GM18873 (cell line): ENCODE measurements around the gene GUSB.
A peak's percentile ranks its signal among the peaks of the same experiment; 100 is the strongest.
"Not testable (repeated sequence)": the region's sequence is repeated elsewhere in the genome, so short reads cannot be mapped to it uniquely, and the experiment has no call there.

Source experiments
- ATAC-seq: cut with Tn5 transposase; IDR thresholded peaks from one replicate; pipeline ENCODE4 v1.9.1; 2021; ENCODE audit warnings: mild to moderate bottlenecking, moderate library complexity, moderate number of reproducible peaks; ENCODE audit not compliant: unreplicated experiment, low FRiP score

The GUSB gene

DNA sequence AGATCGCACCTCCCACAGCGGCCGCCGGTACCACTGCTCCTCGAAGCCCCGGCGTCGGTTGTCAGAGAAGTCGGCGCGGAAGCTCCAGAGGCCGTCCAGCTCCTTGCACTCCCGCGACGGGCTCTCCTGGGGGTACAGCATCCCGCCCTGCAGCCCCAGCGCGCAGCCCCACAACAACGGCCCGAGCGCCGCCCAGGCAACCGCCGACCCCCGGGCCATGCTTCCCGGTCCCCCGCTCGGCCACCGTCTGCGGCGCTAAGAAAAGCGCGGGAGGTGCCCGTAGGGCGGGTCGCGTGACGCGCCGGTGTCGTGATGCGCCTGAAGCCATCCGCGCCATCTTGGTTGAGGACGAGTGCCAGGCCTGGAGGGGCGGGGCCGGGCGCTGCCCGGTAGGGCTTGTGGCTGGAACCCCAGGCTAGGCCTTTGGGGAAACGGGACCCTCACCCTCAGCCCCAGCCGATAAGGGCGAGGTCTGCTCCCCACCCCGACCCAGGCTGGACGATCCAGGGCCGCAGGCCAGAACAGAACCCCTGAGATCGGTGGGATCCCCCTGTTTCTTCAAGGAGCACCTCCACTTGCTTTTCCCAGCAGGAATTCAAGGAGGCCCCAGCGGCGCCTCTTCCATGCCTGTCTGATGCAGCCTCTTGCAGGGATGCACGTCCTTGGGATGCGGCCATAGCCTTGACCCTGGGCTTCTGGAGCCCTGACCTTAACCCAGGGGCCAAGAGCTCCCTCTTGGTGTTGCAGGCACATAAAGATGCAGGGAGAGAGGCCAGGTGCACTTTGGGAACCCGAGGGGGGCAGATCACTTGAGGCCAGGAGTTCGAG is at the start of gene GUSB:
Gene GUSB, minus strand, starts transcription at position 249 of the 828 bp plus-strand sequence. Its CDS starts 30 bp downstream, at position 219.
- ATAC-seq = peak; percentile 69

DNA sequence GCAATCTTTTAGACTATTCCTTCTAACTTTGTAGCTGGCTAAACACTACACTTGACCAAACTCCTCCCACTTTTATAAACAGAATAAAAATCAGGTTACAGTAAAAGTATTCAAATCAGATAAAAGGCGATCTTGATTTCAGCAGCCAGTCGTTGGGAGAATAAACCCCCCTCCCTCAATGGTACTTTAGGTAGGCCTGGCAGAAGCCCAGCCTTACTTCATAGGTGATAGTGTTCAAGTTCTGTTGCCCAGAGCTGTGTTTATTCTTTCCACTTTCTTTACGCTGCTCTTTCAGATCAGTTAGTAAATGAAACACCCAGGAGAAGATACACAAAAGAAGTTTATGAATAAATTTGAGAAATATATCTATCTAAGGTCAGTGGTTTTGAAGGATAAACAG is 46.3 kb upstream of the GUSB start:
- ATAC-seq = not testable (repeated sequence)

DNA sequence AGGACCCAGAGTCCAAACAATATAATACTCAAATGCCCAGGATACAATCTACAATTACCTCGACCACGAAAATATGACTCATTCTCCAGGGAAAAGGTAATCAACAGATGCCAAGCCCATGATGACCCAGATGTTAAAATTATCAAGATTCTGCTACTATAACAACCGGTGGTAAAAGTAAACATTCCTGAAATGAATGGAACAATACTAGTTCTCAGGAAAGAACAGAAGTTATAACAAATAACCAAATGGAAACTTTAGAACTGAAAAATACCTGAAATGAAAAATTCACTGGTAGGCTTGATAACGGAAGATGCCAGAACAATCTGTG is 34.1 kb upstream of the GUSB start:
- ATAC-seq = no peak

DNA sequence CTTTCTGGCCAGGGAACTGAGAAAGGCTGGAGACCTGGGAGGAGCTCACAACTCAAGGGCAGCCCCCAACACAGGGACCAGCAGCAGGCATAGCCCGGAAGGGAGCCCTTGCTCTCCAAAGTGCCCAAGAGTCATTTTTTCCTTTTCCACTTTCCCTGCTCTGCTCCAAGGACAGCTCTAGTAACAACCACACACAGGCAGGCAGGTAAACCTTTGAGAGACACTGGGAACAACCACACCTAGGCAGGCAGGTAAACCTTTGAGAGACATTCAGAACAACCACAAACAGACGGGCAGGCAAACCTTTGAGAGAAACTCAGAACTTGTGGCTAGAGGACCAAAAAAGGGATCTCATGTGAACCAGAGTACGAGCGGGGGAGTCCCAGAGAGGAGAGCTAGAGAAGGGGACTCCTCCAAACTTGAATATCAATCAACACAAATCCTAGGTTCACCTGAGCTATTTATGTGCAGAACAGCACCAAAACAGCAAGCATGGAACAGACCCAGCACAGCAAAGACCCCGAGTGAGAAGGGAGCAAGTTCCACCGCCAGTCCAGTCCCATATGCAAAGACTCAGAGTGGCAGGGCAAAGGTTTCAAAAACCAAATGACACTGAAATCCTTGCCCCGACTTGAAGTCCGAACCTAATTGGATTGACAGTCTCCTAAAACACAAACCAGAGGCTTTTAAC is 33.6 kb upstream of the GUSB start:
- no peak for ATAC-seq

DNA sequence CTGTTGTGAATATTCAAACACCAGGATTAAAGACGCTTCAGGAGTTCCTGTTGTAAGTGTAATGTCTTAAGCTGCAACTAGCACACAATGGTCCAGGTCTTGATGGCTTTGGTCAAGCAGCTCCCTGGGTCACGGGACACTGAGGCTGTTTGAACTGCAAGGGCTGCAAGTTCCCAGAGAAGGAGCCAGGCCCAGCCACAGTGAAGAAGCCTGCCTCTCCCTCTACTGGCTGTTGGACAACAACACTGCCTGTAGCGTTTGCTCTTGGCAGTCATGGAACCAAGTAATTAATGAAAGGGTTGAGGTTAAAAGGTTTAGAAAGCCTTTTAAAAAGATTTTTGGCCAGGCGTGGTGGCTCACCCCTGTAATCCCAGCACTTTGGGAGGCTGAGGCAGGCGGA is 31.9 kb upstream of the GUSB start:
- no peak for ATAC-seq

DNA sequence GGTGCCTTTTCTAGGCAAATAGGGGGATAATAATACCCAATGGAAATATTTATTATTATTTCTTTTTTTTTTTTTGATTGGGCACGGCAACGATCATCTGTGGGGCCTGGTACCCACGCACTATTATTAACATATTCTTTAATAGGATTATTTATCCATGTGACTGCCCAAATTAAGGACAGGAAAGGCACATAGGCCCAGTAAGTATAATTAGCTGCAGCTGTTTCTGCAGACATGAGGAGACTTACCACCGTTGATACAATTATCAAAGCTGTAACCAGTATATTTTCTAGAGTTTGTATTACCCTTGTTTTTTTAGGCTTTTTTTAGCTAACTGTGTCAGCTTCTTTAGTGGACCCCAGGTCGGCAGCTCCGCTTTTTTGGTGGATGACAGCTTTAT is 25.2 kb upstream of the GUSB start:
- no peak for ATAC-seq

DNA sequence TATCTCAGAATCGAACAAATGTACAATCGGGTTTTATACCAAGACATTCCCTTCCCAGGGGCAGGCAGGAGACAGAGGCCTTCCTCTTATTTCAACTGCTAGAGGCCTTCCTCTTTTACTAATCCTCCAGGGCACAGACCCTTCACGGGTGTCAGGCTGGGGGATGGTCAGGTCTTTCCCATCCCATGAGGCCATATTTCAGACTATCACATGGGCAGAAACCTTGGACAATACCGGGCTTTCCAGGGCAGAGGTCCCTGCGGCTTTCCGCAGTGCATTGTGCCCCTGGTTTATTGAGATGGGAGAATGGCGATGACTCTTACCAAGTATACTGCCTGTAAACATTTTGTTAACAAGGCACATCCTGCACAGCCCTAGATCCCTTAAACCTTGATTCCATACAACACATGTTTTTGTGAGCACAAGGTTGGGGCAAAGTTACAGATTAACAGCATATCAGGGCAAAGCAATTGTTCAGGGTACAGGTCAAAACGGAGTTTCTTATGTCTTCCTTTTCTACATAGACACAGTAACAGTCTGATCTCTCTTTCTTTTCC is 23.2 kb upstream of the GUSB start:
- not testable (repeated sequence) for ATAC-seq

DNA sequence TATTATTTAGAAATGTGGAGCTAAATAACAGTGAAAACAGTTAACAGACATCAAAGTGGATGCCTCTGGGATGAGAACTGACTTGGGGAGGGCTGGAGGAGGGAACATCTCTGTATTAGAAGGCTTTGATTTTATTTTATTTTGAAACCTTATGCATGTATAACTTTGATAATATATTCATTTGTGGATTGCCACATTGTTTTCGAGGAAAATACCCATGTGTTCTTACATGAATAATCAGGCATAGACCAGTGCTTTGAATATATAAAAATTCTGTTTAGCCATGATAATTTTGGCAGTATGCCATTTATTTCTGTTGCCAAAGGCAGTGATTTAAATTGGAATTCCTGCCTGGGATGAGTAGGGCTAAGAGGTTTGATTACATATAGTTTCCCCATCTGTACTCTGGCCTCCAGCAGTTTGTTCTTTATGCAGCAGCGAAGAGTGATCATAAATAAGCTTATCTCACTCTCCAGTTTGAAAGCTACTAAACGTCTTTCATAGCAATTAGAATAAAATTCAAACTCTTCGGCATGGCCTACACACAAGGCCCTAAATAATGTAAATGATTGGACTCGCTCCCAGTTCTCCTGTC is 18.9 kb upstream of the GUSB start:
- not testable (repeated sequence) for ATAC-seq

DNA sequence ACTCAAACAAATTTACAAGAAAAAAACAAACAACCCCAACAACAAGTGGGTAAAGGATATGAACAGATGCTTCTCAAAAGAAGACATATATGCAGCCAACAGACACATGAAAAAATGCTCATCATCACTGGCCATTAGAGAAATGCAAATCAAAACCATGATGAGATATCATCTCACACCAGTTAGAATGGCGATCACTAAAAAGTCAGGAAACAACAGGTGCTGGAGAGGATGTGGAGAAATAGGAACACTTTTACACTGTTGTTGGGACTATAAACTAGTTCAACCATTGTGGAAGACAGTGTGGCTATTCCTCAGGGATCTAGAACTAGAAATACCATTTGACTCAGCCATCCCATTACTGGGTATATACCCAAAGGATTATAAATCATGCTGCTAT is 13.0 kb upstream of the GUSB start:
- ATAC-seq = not testable (repeated sequence)

DNA sequence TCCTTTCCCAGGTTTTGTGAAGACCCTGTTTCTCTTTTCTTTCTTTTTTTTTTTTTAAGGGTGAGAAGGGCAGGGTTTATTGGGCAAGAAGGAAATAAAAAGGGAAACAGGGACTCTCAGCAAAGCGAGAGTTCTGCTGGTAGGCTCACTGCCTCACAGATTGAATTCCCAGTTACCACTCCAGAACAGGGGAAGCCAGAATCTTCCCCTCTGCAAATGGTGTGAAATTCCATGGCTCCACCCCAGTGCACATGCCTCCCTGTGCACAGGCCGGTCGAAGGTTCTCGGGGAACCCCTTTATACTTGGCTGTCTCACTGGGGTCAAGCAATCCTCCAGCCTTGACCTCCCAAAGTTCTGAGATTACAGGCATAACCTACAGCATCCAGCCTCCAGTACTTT is 10.5 kb upstream of the GUSB start:
- no peak for ATAC-seq

DNA sequence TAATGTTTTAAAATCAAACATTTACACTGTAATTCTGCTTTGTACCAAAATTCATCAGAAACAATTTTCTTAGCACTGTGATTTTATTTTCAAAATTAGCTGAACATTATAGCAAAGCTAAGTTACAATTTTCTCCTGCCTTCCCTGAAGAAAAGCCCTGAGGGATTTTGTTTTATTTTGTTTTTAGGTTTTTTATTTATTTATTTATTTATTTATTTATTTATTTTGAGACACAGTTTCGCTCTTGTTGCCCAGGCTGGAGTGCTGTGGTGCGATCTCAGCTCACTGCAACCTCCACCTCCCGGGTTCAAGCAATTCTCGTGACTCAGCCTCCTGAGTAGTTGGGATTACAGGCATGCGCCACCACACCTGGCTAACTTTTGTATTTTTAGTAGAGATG is 9.8 kb upstream of the GUSB start:
- not testable (repeated sequence) for ATAC-seq

DNA sequence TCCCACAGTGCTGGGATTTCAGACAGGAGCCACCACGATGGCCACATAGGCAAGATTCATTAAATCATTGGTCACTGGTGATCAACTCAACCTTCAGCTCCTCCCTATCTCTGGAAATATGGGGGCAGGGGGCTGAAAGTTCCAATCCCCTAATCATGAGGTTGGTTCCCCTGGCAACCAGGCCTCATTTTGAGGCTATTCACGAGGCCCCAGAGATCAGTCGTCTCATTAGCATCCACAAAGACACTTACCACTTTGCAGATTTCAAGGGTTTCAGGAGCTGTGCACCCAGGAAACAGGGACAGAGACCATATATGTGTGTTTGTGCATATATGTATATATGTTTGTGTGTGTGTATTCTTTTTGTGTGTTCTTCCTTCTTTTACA is 7.7 kb upstream of the GUSB start:
- no peak for ATAC-seq

DNA sequence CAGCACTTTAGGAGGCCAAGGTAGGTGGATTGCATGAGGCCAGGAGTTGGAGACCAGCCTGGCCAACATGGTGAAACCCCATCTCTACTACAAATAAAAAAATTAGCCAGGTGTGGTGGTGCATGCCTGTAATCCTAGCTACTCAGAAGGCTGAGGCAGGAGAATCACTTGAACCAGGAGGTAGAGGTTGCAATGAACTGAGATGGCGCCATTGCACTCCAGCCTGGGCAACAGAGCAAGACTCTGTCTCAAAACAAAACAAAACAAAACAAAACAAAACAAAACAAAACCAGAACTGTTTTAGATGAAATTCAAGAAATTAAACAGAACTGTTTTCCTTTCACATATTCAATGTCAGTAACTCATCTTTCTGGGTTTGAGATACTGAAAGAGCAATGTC is 6.5 kb upstream of the GUSB start:
- ATAC-seq = not testable (repeated sequence)

DNA sequence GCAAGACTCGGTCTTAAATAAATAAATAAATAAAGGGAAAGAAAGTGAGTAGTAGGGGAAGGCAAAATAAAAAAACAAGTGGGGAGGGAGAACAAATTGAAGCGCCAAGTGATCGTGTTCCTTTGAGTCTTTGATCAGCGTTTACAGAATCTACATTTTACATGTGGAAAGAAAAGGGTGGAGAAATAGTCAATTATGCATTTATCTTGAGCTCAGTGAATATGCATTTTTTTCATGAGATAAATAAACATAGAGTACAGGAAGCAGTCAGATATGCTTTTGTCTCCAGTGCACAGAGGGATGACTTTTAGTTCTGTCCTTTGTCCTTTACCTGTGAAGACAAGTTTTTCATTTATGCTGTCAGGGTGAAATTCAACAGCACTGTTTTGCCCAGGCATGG is 6.1 kb upstream of the GUSB start:
- ATAC-seq = no peak

DNA sequence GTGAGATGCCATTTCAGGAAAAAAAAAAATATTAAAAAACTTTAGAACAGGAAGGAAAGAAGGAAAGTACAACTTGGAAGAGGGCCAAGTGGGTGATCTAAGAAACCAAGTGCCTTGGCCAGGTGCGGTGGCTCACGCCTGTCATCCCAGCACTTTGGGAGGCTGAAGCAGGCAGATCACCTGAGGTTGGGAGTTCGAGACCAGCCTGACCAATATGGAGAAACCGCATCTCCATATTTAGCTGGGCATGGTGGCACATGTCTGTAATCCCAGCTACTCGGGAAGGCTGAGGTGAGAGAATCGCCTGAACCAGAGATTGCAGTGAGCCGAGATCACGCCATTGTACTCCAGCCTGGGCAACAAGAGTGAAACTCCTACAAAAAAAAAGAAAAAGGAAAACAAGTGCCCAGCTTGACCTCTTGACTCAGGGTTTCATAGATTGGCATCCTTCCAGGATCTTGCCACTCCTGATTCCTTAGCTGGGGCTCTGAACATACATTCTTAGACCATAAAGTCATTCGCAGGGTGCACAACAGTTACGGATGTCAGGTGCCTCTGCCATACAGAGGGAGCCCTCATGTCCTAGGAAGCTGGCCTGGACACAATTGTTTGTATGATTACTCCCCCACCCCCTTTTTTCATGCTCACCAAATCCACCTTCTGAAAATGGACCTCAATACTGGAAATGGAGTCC is 2.1 kb upstream of the GUSB start:
- ATAC-seq = no peak

DNA sequence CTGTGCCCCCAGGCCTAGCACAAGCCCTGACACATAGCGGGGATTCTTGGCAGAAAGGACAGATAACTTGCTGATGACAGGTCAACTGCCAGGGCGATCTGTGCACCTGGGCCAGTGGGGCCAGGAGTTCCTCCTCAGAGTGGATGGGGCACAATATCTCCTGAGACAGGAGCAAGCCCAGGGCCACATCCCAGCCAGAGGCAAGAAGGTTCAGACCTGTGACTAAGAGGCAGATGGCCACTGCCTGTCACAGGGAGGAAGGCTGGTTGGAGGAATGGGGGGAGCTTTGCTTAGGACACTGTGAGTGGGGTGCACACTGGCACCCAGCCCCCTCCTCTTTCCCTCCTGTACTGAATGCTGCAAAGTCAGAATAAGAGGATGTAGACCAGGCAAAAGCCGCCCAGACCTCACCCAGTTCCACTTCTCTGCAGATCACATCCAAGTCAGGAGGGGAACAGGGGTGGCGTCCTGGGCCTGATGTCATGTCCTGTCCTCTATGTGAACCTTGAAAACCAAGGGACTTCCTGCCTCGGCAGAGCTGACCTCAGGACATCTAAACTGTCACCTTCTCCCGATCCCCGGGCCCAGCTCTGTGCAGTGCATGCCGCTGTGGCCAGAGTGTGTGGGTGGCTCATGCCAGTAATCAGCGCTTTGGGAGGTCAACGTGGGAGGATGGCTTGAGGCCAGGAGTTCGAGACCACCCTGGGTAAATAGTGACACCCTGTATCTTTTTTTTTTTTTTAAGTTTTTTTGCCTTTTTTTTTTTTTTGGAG is 1.3 kb downstream of the GUSB start:
- peak; percentile 69 for ATAC-seq

DNA sequence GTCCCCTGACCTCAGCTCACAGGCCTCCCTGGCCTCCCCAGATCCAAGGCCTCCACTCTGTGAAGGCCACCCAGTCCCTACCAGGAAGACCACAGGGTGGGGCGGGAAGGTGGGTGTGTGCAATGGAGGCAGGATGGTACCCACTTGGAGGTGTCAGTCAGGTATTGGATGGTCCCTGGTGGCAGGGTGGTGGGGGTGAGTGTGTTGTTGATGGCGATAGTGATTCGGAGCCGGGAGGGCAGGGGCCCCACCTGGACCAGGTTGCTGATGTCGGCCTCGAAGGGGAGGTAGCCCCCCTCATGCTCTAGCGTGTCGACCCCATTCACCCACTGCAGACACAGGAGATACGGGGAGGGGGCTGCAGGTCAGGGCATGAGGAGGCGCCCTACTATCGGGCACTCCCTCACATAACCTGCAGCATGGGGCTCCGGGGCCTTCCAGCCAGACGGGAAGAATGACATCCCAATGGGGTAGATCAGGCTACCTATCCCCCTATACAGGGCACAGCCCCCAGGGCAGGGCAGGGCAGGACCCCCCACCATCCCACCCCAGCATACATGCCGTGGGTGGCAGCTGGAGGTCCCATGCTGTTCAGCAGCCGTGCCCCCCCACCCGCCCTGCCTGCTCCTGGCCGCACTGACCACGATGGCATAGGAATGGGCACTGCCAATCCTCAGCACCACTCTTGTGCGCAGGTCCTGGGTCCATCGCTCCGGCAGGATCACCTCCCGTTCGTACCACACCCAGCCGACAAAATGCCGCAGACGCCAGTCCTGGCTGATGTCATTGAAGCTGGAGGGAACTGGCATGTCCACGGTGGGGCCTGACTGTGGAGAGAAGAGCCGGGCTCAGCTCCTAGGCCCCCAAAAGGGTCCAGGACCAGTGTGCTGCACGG is 2.2 kb downstream of the GUSB start:
- ATAC-seq = no peak

DNA sequence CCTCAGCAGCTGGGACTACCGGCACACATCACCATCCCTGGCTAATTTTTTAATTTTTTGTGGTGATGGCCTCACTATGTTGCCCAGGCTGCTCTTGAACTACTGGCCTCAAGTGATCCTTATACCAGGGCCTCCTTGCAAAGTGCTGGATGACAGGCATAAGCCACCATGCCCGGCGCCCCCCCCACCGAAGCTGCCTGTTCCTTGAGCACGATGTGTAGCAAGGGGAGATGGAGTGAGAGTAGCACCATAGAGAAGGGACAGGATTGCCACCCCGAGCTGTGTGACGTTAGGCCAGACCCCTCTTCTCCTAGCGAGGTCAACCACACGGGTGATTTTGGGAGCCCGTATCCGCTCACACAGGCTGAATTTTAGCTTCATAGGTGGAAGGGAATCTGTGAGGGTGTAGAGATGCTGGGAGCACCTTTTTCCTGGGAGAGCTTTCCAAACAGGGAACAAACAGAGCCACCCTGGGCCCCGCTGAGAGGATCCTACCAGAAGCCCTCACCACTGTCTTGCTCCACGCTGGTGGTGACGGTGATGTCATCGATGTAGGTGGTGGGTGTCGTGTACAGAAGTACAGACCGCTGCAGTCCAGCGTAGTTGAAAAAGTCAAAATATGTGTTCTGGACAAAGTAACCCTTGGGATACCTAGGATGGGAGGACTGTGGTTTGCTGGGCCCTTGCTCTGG is 3.0 kb downstream of the GUSB start:
- ATAC-seq = no peak
